Measurements from ENCODE around the gene PAFAH1B1.

GRCh38 chr17:2700491-2701141 lies 107.2 kb downstream of the PAFAH1B1 start:
- TF ChIP-seq CTCF (IDR thresholded peaks at IDR 0.05; ENCODE audit: insufficient read depth, low read length) (no peak), POLR2AphosphoS5 (IDR thresholded peaks at IDR 0.05; ENCODE audit: low read depth) (no peak), REST (IDR thresholded peaks at IDR 0.05; ENCODE audit: insufficient replicate concordance, low read depth) (no peak), GABPA (IDR thresholded peaks at IDR 0.05; ENCODE audit: low read depth) (no peak), SPI1 (IDR thresholded peaks at IDR 0.05; ENCODE audit: borderline replicate concordance, low read depth) (no peak)
